GM21367 (cell line): Measurements from ENCODE around the gene MVB12B.

Source experiments
- ATAC-seq: cut with Tn5 transposase; IDR thresholded peaks from one replicate; pipeline ENCODE4 v1.9.1; 2021; ENCODE audit not compliant: unreplicated experiment

The MVB12B gene

GRCh38 chr9:126329476-126330275, 3.0 kb downstream of the MVB12B start:
- no peak for ATAC-seq

- ATAC-seq = no peak
Observed at GRCh38 chr9:126330536-126330935, 3.9 kb downstream of the MVB12B start.

- no peak for ATAC-seq
Observed at GRCh38 chr9:126331964-126332748, 5.5 kb downstream of the MVB12B start.

GRCh38 chr9:126334721-126335621, 8.3 kb downstream of the MVB12B start:
- ATAC-seq = no peak

- ATAC-seq = no peak
Observed at GRCh38 chr9:126335837-126336735, 9.5 kb downstream of the MVB12B start.

GRCh38 chr9:126336736-126337325, 10.2 kb downstream of the MVB12B start:
- ATAC-seq = no peak

GRCh38 chr9:126337729-126338372, 11.2 kb downstream of the MVB12B start:
- no peak for ATAC-seq

GRCh38 chr9:126338945-126339344, 12.3 kb downstream of the MVB12B start:
- no peak for ATAC-seq

GRCh38 chr9:126341426-126341825, 14.8 kb downstream of the MVB12B start:
- ATAC-seq = no peak

GRCh38 chr9:126341902-126342301, 15.3 kb downstream of the MVB12B start:
- no peak for ATAC-seq

GRCh38 chr9:126342621-126343031, 16.0 kb downstream of the MVB12B start:
- ATAC-seq = no peak

GRCh38 chr9:126343271-126343700, 16.7 kb downstream of the MVB12B start:
- ATAC-seq = no peak

GRCh38 chr9:126346031-126346430, 19.4 kb downstream of the MVB12B start:
- ATAC-seq = no peak

GRCh38 chr9:126347093-126347492, 20.5 kb downstream of the MVB12B start:
- no peak for ATAC-seq

GRCh38 chr9:126347911-126348760, 21.5 kb downstream of the MVB12B start:
- ATAC-seq = no peak

GRCh38 chr9:126348911-126349550, 22.4 kb downstream of the MVB12B start:
- no peak for ATAC-seq

- ATAC-seq = no peak
Observed at GRCh38 chr9:126354887-126355770, 28.5 kb downstream of the MVB12B start.
